Measurements from ENCODE around the gene OR52D1. TPM values are rescaled to one million over a fixed set of nuclear protein-coding genes. Genes with fewer than 3 reads are reported as not detected.

Gene OR52D1
- polyA plus RNA-seq, 1 donor from 2014 or later = not detected

DNA sequence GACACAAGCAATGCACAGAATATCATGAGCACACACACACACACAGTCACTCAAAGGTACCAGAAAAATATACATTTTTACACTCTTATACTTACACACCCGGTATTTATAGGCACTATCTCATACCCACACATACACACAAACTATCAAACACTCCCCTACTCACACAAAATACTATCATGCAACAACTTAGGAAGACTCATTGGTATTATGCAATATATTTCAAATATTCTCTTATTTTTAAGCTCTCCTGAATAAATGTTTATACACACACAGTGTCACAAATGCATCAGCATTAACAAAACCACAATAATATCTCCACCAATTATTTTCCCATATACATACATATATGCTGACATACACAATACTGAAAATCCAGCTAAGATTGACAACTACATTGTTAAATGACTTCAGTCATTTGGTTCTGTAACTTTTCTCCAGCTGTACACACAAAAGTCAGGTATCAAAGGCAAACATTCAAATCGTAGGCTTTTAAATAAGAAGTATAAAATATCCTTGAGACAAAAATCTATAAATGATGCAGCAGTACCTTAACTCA, 44.6 kb upstream of the OR52D1 start:
- H3K36me3 ChIP-seq (ENCODE audit: insufficient read depth, low read length) = no peaks in the 10 kb centered on the region
- no peak overlapping the region for H3K4me2 ChIP-seq (ENCODE audit: low read length)
- H3K4me3 ChIP-seq (ENCODE audit: low read length) = no peak overlapping the region
- no peak overlapping the region for H3K27ac ChIP-seq (ENCODE audit: low read length)
- no peaks in the 10 kb centered on the region for H3K9me3 ChIP-seq (ENCODE audit: low read length)
- TF ChIP-seq TAF1 (IDR thresholded peaks at IDR 0.05; ENCODE audit: low read depth) (no peak), EZH2 (IDR thresholded peaks at IDR 0.05; ENCODE audit: borderline replicate concordance, insufficient read depth, low read length, poor library complexity, severe bottlenecking) (no peak), RAD21 (conservative IDR thresholded peaks at IDR 0.05) (no peak), POLR2AphosphoS5 (IDR thresholded peaks at IDR 0.05) (no peak)
- TF ChIP-seq, protein P1, sequence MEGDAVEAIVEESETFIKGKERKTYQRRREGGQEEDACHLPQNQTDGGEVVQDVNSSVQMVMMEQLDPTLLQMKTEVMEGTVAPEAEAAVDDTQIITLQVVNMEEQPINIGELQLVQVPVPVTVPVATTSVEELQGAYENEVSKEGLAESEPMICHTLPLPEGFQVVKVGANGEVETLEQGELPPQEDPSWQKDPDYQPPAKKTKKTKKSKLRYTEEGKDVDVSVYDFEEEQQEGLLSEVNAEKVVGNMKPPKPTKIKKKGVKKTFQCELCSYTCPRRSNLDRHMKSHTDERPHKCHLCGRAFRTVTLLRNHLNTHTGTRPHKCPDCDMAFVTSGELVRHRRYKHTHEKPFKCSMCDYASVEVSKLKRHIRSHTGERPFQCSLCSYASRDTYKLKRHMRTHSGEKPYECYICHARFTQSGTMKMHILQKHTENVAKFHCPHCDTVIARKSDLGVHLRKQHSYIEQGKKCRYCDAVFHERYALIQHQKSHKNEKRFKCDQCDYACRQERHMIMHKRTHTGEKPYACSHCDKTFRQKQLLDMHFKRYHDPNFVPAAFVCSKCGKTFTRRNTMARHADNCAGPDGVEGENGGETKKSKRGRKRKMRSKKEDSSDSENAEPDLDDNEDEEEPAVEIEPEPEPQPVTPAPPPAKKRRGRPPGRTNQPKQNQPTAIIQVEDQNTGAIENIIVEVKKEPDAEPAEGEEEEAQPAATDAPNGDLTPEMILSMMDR (IDR thresholded peaks at IDR 0.05; ENCODE audit: poor library complexity, severe bottlenecking) = no peak
- H2AFZ ChIP-seq (ENCODE audit: low read depth, low read length) = no peak overlapping the region
- H3K79me2 ChIP-seq (replicated peaks; ENCODE audit: insufficient read depth, low read length) = no peaks in the 10 kb centered on the region
- no peaks in the 10 kb centered on the region for H3K27me3 ChIP-seq (ENCODE audit: insufficient read depth, low read depth, low read length)
- no peaks in the 10 kb centered on the region for H3K9me2 ChIP-seq (ENCODE audit: insufficient read depth, low read length)
- H4K20me1 ChIP-seq (ENCODE audit: insufficient read depth) = no peaks in the 10 kb centered on the region
- no peaks in the 10 kb centered on the region for H3F3A ChIP-seq (ENCODE audit: insufficient read depth, low read length, poor library complexity, severe bottlenecking)
- no peak overlapping the region for H3K9ac ChIP-seq (ENCODE audit: low read length)

DNA sequence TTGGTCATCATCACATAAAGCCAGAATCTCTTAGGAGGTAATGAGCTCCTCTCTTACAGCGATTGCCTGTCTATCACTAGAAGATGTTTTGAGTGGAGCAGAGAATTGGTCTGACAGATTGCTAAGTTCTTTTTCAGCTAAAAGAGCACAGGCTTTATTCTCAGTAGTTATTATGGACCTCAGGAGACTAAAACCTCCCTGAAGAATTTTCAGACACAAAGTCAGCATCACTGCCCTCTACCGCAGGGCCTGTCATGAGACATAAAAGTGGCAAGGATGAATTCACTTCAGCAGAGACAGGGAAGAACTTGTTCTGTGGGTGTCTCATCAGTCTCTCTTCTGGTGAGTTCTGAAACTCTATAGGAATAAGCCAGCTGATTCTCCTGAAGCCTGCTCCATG, 39.5 kb upstream of the OR52D1 start, which contains the start of gene OR51I2:
Gene OR51I2 (plus strand): TSS at position 301 of the 400 bp plus-strand sequence. CDS start 4,166 bp downstream, outside the sequence.
- H3K27me3 ChIP-seq (ENCODE audit: insufficient read depth, low read depth, low read length) = no peaks in the 10 kb centered on the region
- no peaks in the 10 kb centered on the region for H4K20me1 ChIP-seq (ENCODE audit: insufficient read depth)
- no peaks in the 10 kb centered on the region for H3K9me3 ChIP-seq (ENCODE audit: low read length)
- no peak within 1 kb of the TSS for H3K4me3 ChIP-seq (ENCODE audit: low read length)
- no peaks in the 10 kb centered on the region for H3K36me3 ChIP-seq (ENCODE audit: insufficient read depth, low read length)
- no peaks in the 10 kb centered on the region for H3F3A ChIP-seq (ENCODE audit: insufficient read depth, low read length, poor library complexity, severe bottlenecking)
- no peaks in the 10 kb centered on the region for H3K79me2 ChIP-seq (replicated peaks; ENCODE audit: insufficient read depth, low read length)
- H2AFZ ChIP-seq (ENCODE audit: low read depth, low read length) = no peak within 1 kb of the TSS
- no peak within 1 kb of the TSS for H3K27ac ChIP-seq (ENCODE audit: low read length)
- H3K9me2 ChIP-seq (ENCODE audit: insufficient read depth, low read length) = no peaks in the 10 kb centered on the region
- no peak within 1 kb of the TSS for H3K9ac ChIP-seq (ENCODE audit: low read length)
- TF ChIP-seq MXI1 (conservative IDR thresholded peaks at IDR 0.05; ENCODE audit: poor library complexity, severe bottlenecking) (no peak), RAD21 (conservative IDR thresholded peaks at IDR 0.05) (no peak), EP300 (conservative IDR thresholded peaks at IDR 0.05; ENCODE audit: poor library complexity, severe bottlenecking) (peak; percentile 64), POLR2AphosphoS5 (IDR thresholded peaks at IDR 0.05) (no peak), SMC3 (conservative IDR thresholded peaks at IDR 0.05; ENCODE audit: poor library complexity) (no peak)
- TF ChIP-seq, protein P1 (IDR thresholded peaks at IDR 0.05; ENCODE audit: poor library complexity, severe bottlenecking) = no peak
- no peak within 1 kb of the TSS for H3K4me2 ChIP-seq (ENCODE audit: low read length)

DNA sequence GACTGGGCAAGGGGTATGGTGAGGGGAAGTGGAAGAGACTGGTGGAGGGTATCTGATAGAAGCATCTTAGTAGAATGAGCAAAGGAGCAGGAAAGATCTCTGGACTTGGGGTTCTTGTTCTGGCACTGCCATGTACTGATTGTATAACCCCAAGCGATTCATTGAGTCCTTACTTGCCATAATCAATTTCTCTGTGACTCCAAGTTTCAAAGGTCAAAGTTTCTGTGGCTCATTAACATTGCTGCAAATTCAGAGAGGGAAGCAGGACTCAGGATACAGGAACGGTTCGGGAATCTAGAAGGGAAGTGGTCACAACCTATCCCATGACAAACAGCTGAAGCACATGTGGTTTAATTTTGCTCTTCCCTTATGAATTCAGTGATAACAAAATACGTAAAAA, 39.1 kb upstream of the OR52D1 start:
- Histone ChIP-seq H3K27me3 (ENCODE audit: insufficient read depth, low read depth, low read length) (no peaks in the 10 kb centered on the region), H3K79me2 (replicated peaks; ENCODE audit: insufficient read depth, low read length) (no peaks in the 10 kb centered on the region), H3K27ac (ENCODE audit: low read length) (no peak overlapping the region), H3K4me2 (ENCODE audit: low read length) (no peak overlapping the region), H3K4me3 (ENCODE audit: low read length) (no peak overlapping the region), H3K9me2 (ENCODE audit: insufficient read depth, low read length) (no peaks in the 10 kb centered on the region), H3F3A (ENCODE audit: insufficient read depth, low read length, poor library complexity, severe bottlenecking) (no peaks in the 10 kb centered on the region), H3K9ac (ENCODE audit: low read length) (no peak overlapping the region), H3K36me3 (ENCODE audit: insufficient read depth, low read length) (no peaks in the 10 kb centered on the region), H3K9me3 (ENCODE audit: low read length) (no peaks in the 10 kb centered on the region), H2AFZ (ENCODE audit: low read depth, low read length) (no peak overlapping the region), H4K20me1 (ENCODE audit: insufficient read depth) (no peaks in the 10 kb centered on the region)
- TF ChIP-seq RAD21 (conservative IDR thresholded peaks at IDR 0.05) (no peak), EZH2 (IDR thresholded peaks at IDR 0.05; ENCODE audit: borderline replicate concordance, insufficient read depth, low read length, poor library complexity, severe bottlenecking) (no peak), SMC3 (conservative IDR thresholded peaks at IDR 0.05; ENCODE audit: poor library complexity) (no peak), EP300 (conservative IDR thresholded peaks at IDR 0.05; ENCODE audit: poor library complexity, severe bottlenecking) (no peak), MXI1 (conservative IDR thresholded peaks at IDR 0.05; ENCODE audit: poor library complexity, severe bottlenecking) (no peak), POLR2AphosphoS5 (IDR thresholded peaks at IDR 0.05) (no peak), TAF1 (IDR thresholded peaks at IDR 0.05; ENCODE audit: low read depth) (no peak)
- TF ChIP-seq, protein P2, sequence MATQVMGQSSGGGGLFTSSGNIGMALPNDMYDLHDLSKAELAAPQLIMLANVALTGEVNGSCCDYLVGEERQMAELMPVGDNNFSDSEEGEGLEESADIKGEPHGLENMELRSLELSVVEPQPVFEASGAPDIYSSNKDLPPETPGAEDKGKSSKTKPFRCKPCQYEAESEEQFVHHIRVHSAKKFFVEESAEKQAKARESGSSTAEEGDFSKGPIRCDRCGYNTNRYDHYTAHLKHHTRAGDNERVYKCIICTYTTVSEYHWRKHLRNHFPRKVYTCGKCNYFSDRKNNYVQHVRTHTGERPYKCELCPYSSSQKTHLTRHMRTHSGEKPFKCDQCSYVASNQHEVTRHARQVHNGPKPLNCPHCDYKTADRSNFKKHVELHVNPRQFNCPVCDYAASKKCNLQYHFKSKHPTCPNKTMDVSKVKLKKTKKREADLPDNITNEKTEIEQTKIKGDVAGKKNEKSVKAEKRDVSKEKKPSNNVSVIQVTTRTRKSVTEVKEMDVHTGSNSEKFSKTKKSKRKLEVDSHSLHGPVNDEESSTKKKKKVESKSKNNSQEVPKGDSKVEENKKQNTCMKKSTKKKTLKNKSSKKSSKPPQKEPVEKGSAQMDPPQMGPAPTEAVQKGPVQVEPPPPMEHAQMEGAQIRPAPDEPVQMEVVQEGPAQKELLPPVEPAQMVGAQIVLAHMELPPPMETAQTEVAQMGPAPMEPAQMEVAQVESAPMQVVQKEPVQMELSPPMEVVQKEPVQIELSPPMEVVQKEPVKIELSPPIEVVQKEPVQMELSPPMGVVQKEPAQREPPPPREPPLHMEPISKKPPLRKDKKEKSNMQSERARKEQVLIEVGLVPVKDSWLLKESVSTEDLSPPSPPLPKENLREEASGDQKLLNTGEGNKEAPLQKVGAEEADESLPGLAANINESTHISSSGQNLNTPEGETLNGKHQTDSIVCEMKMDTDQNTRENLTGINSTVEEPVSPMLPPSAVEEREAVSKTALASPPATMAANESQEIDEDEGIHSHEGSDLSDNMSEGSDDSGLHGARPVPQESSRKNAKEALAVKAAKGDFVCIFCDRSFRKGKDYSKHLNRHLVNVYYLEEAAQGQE (IDR thresholded peaks at IDR 0.05; ENCODE audit: borderline replicate concordance) = no peak
